Memory B cell (primary cell): ENCODE data around the gene GMPPB.

Experiments used
- ATAC-seq: fragments of 150-1000 bp; cut with Tn5 transposase; 2 replicates; pipeline ENCODE4 v1.10.0; 2021; ENCODE audit warnings: low read depth, mild to moderate bottlenecking, moderate library complexity
- DNase-seq, 2 donors: peaks; one replicate each; pipeline ENCODE4 v3.0.0; 2022; ENCODE audit warnings: low spot score in 2 of 2
- H3K27ac Mint-ChIP-seq: one replicate; pipeline ENCODE4 v1.8.0; 2022; ENCODE audit warnings: mild to moderate bottlenecking, moderate library complexity, mixed read lengths
- H3K27me3 Mint-ChIP-seq: one replicate; pipeline ENCODE4 v1.8.0; 2022; ENCODE audit warnings: mixed read lengths
- H3K36me3 Mint-ChIP-seq: one replicate; pipeline ENCODE4 v1.8.0; 2022; ENCODE audit warnings: mild to moderate bottlenecking, mixed read lengths
- H3K4me1 Mint-ChIP-seq: one replicate; pipeline ENCODE4 v1.8.0; 2022; ENCODE audit warnings: mixed read lengths
- H3K4me3 Mint-ChIP-seq: one replicate; pipeline ENCODE4 v1.8.0; 2022; ENCODE audit warnings: mild to moderate bottlenecking, moderate library complexity, mixed read lengths
- H3K9me3 Mint-ChIP-seq: one replicate; pipeline ENCODE4 v1.8.0; 2022; ENCODE audit warnings: mixed read lengths

The GMPPB gene

DNA sequence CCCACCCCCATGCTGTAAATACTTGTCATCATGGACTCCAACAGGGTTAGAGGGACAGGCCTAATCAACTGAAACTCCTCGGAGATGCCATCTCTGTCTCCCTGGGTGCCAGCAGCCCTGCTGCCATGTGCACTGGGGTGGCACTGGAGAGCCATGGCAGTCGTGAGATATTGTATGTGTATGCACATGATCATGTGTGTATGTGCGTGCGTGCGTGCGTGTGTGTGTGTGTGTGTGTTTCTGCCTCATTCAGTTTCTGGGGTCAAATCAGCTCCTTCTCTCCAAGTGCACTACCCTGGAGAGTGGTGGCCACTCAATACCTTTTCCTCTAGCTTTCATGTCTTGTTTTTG lies 52.8 kb downstream of the GMPPB start:
- H3K36me3 Mint-ChIP-seq, result peaks cover 1% of the 10 kb centered on the region
- H3K27ac Mint-ChIP-seq, result no peak overlapping the region
- H3K4me3 Mint-ChIP-seq, result no peak overlapping the region
- DNase-seq (no peak), ATAC-seq (no peak)
- peaks cover 5% of the 10 kb centered on the region for H3K27me3 Mint-ChIP-seq
- H3K9me3 Mint-ChIP-seq, result no peaks in the 10 kb centered on the region
- H3K4me1 Mint-ChIP-seq, result peaks cover 18% of the 10 kb centered on the region
